ENCODE results near the gene ADGRG3.

ADGRG3 gene

DNA sequence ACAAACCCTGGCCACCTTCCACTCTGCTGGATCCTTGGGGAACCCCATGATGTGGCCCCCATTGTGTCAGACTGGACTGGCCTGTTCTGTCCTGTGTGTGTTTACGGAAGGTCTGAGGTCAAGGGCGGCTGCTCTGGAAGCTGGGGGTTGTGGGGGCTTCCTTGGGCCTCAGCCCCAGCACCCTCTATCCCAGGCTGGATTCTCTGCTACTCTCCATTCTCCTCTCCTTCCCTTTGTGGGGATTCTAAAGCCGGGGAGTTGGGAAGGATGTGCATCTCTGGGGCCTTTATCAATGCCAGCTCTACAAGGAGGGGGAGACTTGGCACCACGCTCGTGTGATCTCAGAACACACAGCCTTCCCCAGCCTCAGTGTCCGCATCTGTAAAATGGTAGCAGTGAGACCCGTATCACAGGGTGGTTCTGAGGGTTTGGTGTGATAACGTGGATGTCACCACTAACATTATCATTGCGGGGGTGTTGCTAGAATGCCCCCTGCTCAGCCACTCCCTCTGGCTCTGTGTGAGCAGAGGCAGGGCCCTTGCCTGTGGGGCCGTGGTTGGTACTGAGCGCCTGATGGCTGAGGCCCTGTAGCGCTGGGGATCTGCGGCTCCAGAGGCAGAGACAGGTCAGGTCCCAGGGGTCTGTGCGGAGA lies 21.6 kb upstream of the ADGRG3 start:
- Histone ChIP-seq H3K9me3 (ENCODE audit: control insufficient read depth, insufficient read depth, low read depth, low read length) (no peaks in the 10 kb centered on the region), H3K4me1 (ENCODE audit: control insufficient read depth, insufficient read depth, low read length) (no peaks in the 10 kb centered on the region), H3K27ac (ENCODE audit: extremely low read depth, low read depth, low read length) (no peak overlapping the region), H3K36me3 (ENCODE audit: control insufficient read depth in 2 of 2, insufficient read depth in 1 of 2, low read length in 2 of 2) (no peaks in the 10 kb centered on the region), H3K4me3 (ENCODE audit: low read depth, low read length) (no peak overlapping the region)
- ChIA-PET POLR2A (no interaction called here), CTCF (interaction anchor here (0.6 to 5.9 kb wide), 9 partner anchors 19 to 840 kb away, joined by 3 to 87 read pairs (median 17); partner anchors contain the start of gene ADGRG1)
- no peak for TF ChIP-seq MZF1 (tag by site-specific recombination; IDR thresholded peaks at IDR 0.05; ENCODE audit: borderline replicate concordance)
- TF ChIP-seq ZNF776 (tag by site-specific recombination; IDR thresholded peaks at IDR 0.05; ENCODE audit: borderline replicate concordance), result no peak
- no peak for TF ChIP-seq RBAK (tag by site-specific recombination; IDR thresholded peaks at IDR 0.05)
- TF ChIP-seq KLF9 (tag by site-specific recombination; IDR thresholded peaks at IDR 0.05; ENCODE audit: low read depth), result no peak
- no peak for TF ChIP-seq REPIN1 (tag by site-specific recombination; IDR thresholded peaks at IDR 0.05; ENCODE audit: low read depth)
- TF ChIP-seq ZNF248 (tag by site-specific recombination; IDR thresholded peaks at IDR 0.05), result no peak
- TF ChIP-seq ZNF660 (tag by site-specific recombination; IDR thresholded peaks at IDR 0.05), result no peak
- no peak for TF ChIP-seq ZNF555 (tag by site-specific recombination; conservative IDR thresholded peaks at IDR 0.05)
- no peak for TF ChIP-seq SCRT2 (tag by site-specific recombination; IDR thresholded peaks at IDR 0.05)
- no peak for TF ChIP-seq ZSCAN30 (tag by site-specific recombination; IDR thresholded peaks at IDR 0.05)
- TF ChIP-seq EGR2 (tag by site-specific recombination; IDR thresholded peaks at IDR 0.05; ENCODE audit: low read depth), result no peak
- TF ChIP-seq ZNF174 (tag by site-specific recombination; IDR thresholded peaks at IDR 0.05), result no peak
- TF ChIP-seq, protein P1, sequence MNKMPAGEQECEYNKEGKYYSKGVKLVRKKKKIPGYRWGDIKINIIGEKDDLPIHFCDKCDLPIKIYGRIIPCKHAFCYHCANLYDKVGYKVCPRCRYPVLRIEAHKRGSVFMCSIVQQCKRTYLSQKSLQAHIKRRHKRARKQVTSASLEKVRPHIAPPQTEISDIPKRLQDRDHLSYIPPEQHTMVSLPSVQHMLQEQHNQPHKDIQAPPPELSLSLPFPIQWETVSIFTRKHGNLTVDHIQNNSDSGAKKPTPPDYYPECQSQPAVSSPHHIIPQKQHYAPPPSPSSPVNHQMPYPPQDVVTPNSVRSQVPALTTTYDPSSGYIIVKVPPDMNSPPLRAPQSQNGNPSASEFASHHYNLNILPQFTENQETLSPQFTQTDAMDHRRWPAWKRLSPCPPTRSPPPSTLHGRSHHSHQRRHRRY (tag by site-specific recombination; IDR thresholded peaks at IDR 0.05), result no peak
- no peak for TF ChIP-seq ZNF544 (tag by site-specific recombination; IDR thresholded peaks at IDR 0.05)
- no peak for TF ChIP-seq ZNF214 (tag by site-specific recombination; IDR thresholded peaks at IDR 0.05; ENCODE audit: borderline replicate concordance)
- TF ChIP-seq BCL6B (tag by site-specific recombination; IDR thresholded peaks at IDR 0.05), result no peak
- no peak for TF ChIP-seq ZBTB48 (tag by site-specific recombination; IDR thresholded peaks at IDR 0.05)
- no peak for TF ChIP-seq ZNF777 (tag by site-specific recombination; IDR thresholded peaks at IDR 0.05; ENCODE audit: borderline replicate concordance)
- TF ChIP-seq, protein P2, sequence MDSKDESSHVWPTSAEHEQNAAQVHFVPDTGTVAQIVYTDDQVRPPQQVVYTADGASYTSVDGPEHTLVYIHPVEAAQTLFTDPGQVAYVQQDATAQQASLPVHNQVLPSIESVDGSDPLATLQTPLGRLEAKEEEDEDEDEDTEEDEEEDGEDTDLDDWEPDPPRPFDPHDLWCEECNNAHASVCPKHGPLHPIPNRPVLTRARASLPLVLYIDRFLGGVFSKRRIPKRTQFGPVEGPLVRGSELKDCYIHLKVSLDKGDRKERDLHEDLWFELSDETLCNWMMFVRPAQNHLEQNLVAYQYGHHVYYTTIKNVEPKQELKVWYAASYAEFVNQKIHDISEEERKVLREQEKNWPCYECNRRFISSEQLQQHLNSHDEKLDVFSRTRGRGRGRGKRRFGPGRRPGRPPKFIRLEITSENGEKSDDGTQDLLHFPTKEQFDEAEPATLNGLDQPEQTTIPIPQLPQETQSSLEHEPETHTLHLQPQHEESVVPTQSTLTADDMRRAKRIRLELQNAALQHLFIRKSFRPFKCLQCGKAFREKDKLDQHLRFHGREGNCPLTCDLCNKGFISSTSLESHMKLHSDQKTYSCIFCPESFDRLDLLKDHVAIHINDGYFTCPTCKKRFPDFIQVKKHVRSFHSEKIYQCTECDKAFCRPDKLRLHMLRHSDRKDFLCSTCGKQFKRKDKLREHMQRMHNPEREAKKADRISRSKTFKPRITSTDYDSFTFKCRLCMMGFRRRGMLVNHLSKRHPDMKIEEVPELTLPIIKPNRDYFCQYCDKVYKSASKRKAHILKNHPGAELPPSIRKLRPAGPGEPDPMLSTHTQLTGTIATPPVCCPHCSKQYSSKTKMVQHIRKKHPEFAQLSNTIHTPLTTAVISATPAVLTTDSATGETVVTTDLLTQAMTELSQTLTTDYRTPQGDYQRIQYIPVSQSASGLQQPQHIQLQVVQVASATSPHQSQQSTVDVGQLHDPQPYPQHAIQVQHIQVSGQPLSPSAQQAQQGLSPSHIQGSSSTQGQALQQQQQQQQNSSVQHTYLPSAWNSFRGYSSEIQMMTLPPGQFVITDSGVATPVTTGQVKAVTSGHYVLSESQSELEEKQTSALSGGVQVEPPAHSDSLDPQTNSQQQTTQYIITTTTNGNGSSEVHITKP (tag by site-specific recombination; IDR thresholded peaks at IDR 0.05), result no peak
- no peak for TF ChIP-seq ZBTB21 (tag by site-specific recombination; IDR thresholded peaks at IDR 0.05)
